Neural progenitor cell (in vitro differentiated cells): Measurements from ENCODE around the gene ZMYM4. TPM values are rescaled to one million over a fixed set of nuclear protein-coding genes. Genes with fewer than 3 reads are reported as not detected.

Experiments
- DNase-seq: peaks from one replicate; pipeline ENCODE4 v3.0.0-alpha.2; 2016; ENCODE audit warnings: low spot score
- H2AFZ ChIP-seq: fragments of 200-600 bp; sonication (generic); replicated peaks from 2 replicates; pipeline ENCODE4 v1.6.1; 2016; ENCODE audit warnings: antibody characterized with exemption
- H3F3A ChIP-seq: fragments of 200-600 bp; sonication (generic); 2 replicates; pipeline ENCODE4 v1.6.1; 2016; ENCODE audit warnings: antibody characterized with exemption, low read depth
- H3K27ac ChIP-seq: fragments of 200-600 bp; sonication (generic); 2 replicates; pipeline ENCODE4 v1.5.1; 2016; ENCODE audit warnings: mild to moderate bottlenecking
- H3K27me3 ChIP-seq: fragments of 200-600 bp; sonication (generic); 2 replicates; pipeline ENCODE4 v1.6.1; 2016; ENCODE audit warnings: mild to moderate bottlenecking, moderate library complexity
- H3K36me3 ChIP-seq: fragments of 200-600 bp; sonication (generic); 2 replicates; pipeline ENCODE4 v1.5.1; 2016
- H3K4me1 ChIP-seq: fragments of 200-600 bp; sonication (generic); 2 replicates; pipeline ENCODE4 v1.6.1; 2016; ENCODE audit warnings: mixed run types
- H3K4me2 ChIP-seq: fragments of 200-600 bp; sonication (generic); 2 replicates; pipeline ENCODE4 v1.6.1; 2016
- H3K4me3 ChIP-seq: fragments of 200-600 bp; sonication (generic); 2 replicates; pipeline ENCODE4 v1.5.1; 2016
- H3K79me2 ChIP-seq: fragments of 200-600 bp; sonication (generic); 2 replicates; pipeline ENCODE4 v1.6.1; 2016; ENCODE audit warnings: low read depth
- H3K9ac ChIP-seq: fragments of 200-600 bp; sonication (generic); 2 replicates; pipeline ENCODE4 v1.6.1; 2016
- H3K9me3 ChIP-seq: fragments of 200-600 bp; sonication (generic); 2 replicates; pipeline ENCODE4 v1.5.1; 2016; ENCODE audit warnings: low read depth
- H4K20me1 ChIP-seq: fragments of 200-600 bp; sonication (generic); 2 replicates; pipeline ENCODE4 v1.6.1; 2016; ENCODE audit warnings: low read depth
- H3K27ac Mint-ChIP-seq: 3 replicates; pipeline ENCODE4 v1.8.0; 2021; ENCODE audit warnings: mixed read lengths
- H3K27me3 Mint-ChIP-seq: 2 replicates; pipeline ENCODE4 v1.8.0; 2022; ENCODE audit warnings: low read depth, mild to moderate bottlenecking, inconsistent platforms, moderate library complexity, mixed read lengths; ENCODE audit not compliant: insufficient read depth
- H3K36me3 Mint-ChIP-seq: 3 replicates; pipeline ENCODE4 v1.8.0; 2021; ENCODE audit warnings: mixed read lengths
- H3K4me1 Mint-ChIP-seq: 3 replicates; pipeline ENCODE4 v1.8.0; 2021; ENCODE audit warnings: mixed read lengths
- H3K4me3 Mint-ChIP-seq: 3 replicates; pipeline ENCODE4 v1.8.0; 2021; ENCODE audit warnings: mild to moderate bottlenecking, moderate library complexity, mixed read lengths
- H3K9me3 Mint-ChIP-seq: 3 replicates; pipeline ENCODE4 v1.8.0; 2020; ENCODE audit warnings: mixed read lengths
- CTCF ChIP-seq: fragments of 200-600 bp; sonication (generic); IDR thresholded peaks from 2 replicates; pipeline ENCODE4 v1.5.1; 2017; ENCODE audit warnings: antibody characterized with exemption, mild to moderate bottlenecking
- EZH2 ChIP-seq: fragments of 200-600 bp; sonication (generic); IDR thresholded peaks from 2 replicates; pipeline ENCODE4 v1.6.1; 2017; ENCODE audit warnings: antibody characterized with exemption, mild to moderate bottlenecking, moderate library complexity
- EZH2phosphoT487 ChIP-seq: fragments of 200-600 bp; sonication (generic); IDR thresholded peaks from 2 replicates; pipeline ENCODE4 v1.6.1; 2017; ENCODE audit warnings: antibody characterized with exemption
- total RNA-seq: library from RNA; depleted of rRNA; stranded (reverse); fragments of >200 nt; gene quantifications from 2 replicates; pipeline ENCODE4 v1.2.3, GENCODE V29; 2015; ENCODE audit warnings: low replicate concordance

ZMYM4 gene
- total RNA-seq, 1 donor from 2014 or later = 106 TPM

- Mint-ChIP-seq H3K4me3 (no peak overlapping the region), H3K27ac (no peak overlapping the region), H3K4me1 (no peaks in the 10 kb centered on the region), H3K27me3 (no peaks in the 10 kb centered on the region), H3K9me3 (no peaks in the 10 kb centered on the region), H3K36me3 (peaks cover 25% of the 10 kb centered on the region)
- Histone ChIP-seq H3K27ac (no peak overlapping the region), H3K4me3 (no peak overlapping the region), H3F3A (no peaks in the 10 kb centered on the region), H3K9ac (no peak overlapping the region), H4K20me1 (peaks cover 9% of the 10 kb centered on the region), H3K27me3 (no peaks in the 10 kb centered on the region), H2AFZ (no peak overlapping the region), H3K36me3 (no peaks in the 10 kb centered on the region), H3K4me1 (no peaks in the 10 kb centered on the region), H3K9me3 (no peaks in the 10 kb centered on the region), H3K79me2 (peaks cover 55% of the 10 kb centered on the region), H3K4me2 (no peak overlapping the region)
- DNase-seq = no peak
- TF ChIP-seq EZH2phosphoT487 (no peak), EZH2 (no peak), CTCF (no peak)
These were observed 93.1 kb downstream of the ZMYM4 start for GRCh38 chr1:35361638-35362037.

- Histone ChIP-seq H3K36me3 (no peaks in the 10 kb centered on the region), H4K20me1 (no peaks in the 10 kb centered on the region), H3K79me2 (peaks cover 33% of the 10 kb centered on the region), H3F3A (peaks cover 5% of the 10 kb centered on the region), H3K27ac (no peak overlapping the region), H3K27me3 (no peaks in the 10 kb centered on the region), H3K4me3 (no peak overlapping the region), H3K4me1 (no peaks in the 10 kb centered on the region), H2AFZ (no peak overlapping the region), H3K4me2 (no peak overlapping the region), H3K9ac (no peak overlapping the region), H3K9me3 (no peaks in the 10 kb centered on the region)
- Mint-ChIP-seq H3K4me1 (no peaks in the 10 kb centered on the region), H3K9me3 (no peaks in the 10 kb centered on the region), H3K27me3 (no peaks in the 10 kb centered on the region), H3K27ac (no peak overlapping the region), H3K36me3 (peaks cover 22% of the 10 kb centered on the region), H3K4me3 (no peak overlapping the region)
- TF ChIP-seq EZH2phosphoT487 = no peak
- no peak for TF ChIP-seq EZH2
- no peak for TF ChIP-seq CTCF
- DNase-seq = no peak
These were observed 96.2 kb downstream of the ZMYM4 start for GRCh38 chr1:35364741-35365140.

- Mint-ChIP-seq H3K4me3 (no peak overlapping the region), H3K27me3 (no peaks in the 10 kb centered on the region), H3K27ac (no peak overlapping the region), H3K9me3 (no peaks in the 10 kb centered on the region), H3K36me3 (peaks cover 10% of the 10 kb centered on the region), H3K4me1 (no peaks in the 10 kb centered on the region)
- no peaks in the 10 kb centered on the region for H4K20me1 ChIP-seq
- H3K27me3 ChIP-seq = no peaks in the 10 kb centered on the region
- no peak overlapping the region for H2AFZ ChIP-seq
- peaks cover 11% of the 10 kb centered on the region for H3K79me2 ChIP-seq
- no peak overlapping the region for H3K9ac ChIP-seq
- no peak overlapping the region for H3K4me3 ChIP-seq
- H3K4me2 ChIP-seq = no peak overlapping the region
- no peaks in the 10 kb centered on the region for H3K36me3 ChIP-seq
- no peaks in the 10 kb centered on the region for H3K4me1 ChIP-seq
- peaks cover 8% of the 10 kb centered on the region for H3F3A ChIP-seq
- no peak for DNase-seq
- no peak for TF ChIP-seq EZH2
- TF ChIP-seq EZH2phosphoT487 = no peak
- no peak for TF ChIP-seq CTCF
- no peaks in the 10 kb centered on the region for H3K9me3 ChIP-seq
- H3K27ac ChIP-seq = no peak overlapping the region
These were observed 99.4 kb downstream of the ZMYM4 start for GRCh38 chr1:35367914-35368313.
